Esophagus squamous epithelium (tissue), 5 donors: Measurements from ENCODE around the gene GAS7. TPM values are rescaled to one million over a fixed set of nuclear protein-coding genes. Genes with fewer than 3 reads are reported as not detected.

Experiments
- DNase-seq: peaks from one replicate; lab custom pipeline; 2025; lab: John Stamatoyannopoulos, UW
- H3K27ac ChIP-seq, 4 donors: fragments of 200-600 bp; sonication (generic); one replicate each; pipeline ENCODE4 v1.5.1; 2016 to 2019; ENCODE audit warnings: mild to moderate bottlenecking in 1 of 4
- H3K27me3 ChIP-seq, 4 donors: fragments of 200-600 bp; sonication (generic); 1 replicate in 3 of 4; 2 replicates in 1 of 4; pipeline versions ENCODE4 v1.5.1 to v1.6.0; 2017 to 2021; ENCODE audit warnings: antibody characterized with exemption in 1 of 4
- H3K36me3 ChIP-seq, 3 donors: fragments of 200-600 bp; sonication (generic); one replicate each; pipeline ENCODE4 v1.5.1; 2016 to 2019
- H3K4me1 ChIP-seq, 3 donors: fragments of 200-600 bp; sonication (generic); one replicate each; pipeline ENCODE4 v1.5.1; 2017 to 2019
- H3K4me3 ChIP-seq, 4 donors: fragments of 200-600 bp; sonication (generic); 1 replicate in 3 of 4; 2 replicates in 1 of 4; pipeline ENCODE4 v1.5.1; 2016 to 2019; ENCODE audit warnings: mild to moderate bottlenecking in 2 of 4, moderate library complexity in 1 of 4
- H3K9me3 ChIP-seq, 3 donors: fragments of 200-600 bp; sonication (generic); one replicate each; pipeline ENCODE4 v1.5.1; 2016 to 2019
- CTCF ChIP-seq, 6 experiments: fragments of 450-650 bp in 4 of 6; fragments of 200-600 bp in 2 of 6; sonication (generic) in 2 of 6; IDR thresholded peaks; one replicate each; pipeline ENCODE4 v1.5.1; 2016 to 2019; ENCODE audit warnings: antibody characterized with exemption in 6 of 6, mild to moderate bottlenecking in 4 of 6, moderate library complexity in 4 of 6
- POLR2A ChIP-seq, 4 donors: fragments of 450-650 bp; IDR thresholded peaks; one replicate each; pipeline ENCODE4 v1.6.1; 2017; ENCODE audit warnings: antibody characterized with exemption in 4 of 4, mild to moderate bottlenecking in 4 of 4, moderate library complexity in 3 of 4
- WGBS, 2 donors: methylation state at CpG; one replicate each; pipeline ENCODE4 v1.1.5; 2018; 5-methylcytosine and 5-hydroxymethylcytosine counted together
- intact Hi-C: fragments of 100-400 bp; cut with DNase I; formaldehyde crosslinking; loops from one replicate; pipeline ENCODE4 v1.15.0; 2022
- total RNA-seq, 4 donors: library from RNA; depleted of rRNA; stranded (reverse); fragments of >200 nt; gene quantifications; one replicate each; pipeline ENCODE4 v1.1.0, GENCODE V29; 2016
- donor health status: DM: yes; HTN: yes; CAD: no.

Gene GAS7
- total RNA-seq, 4 donors from 2014 or later: 16.8 to 39.1 (median 30.1) TPM

DNA sequence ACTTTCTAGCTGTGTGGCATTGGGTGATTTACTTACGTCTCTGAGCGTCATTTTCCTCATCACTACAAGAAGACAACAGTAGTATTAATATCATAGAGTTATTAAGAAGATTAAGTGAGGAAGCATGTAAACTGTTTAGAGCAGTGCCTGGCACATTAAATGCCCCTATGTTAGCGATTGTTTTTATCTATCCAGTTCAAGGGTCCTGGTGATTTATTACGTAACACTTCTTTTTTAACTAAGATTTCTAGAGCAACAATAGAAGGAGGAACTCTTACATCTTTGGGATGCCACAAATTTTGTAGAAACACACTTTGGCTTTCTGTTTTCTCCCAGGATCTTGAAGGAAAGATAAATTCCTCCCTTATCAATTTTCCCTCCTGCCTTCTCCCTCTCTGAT is 3.3 kb upstream of the GAS7 start:
- peaks cover 0 to 30% (median 4%) of the 10 kb centered on the region in 3 donors for H3K4me1 ChIP-seq
- no peak for DNase-seq
- intact Hi-C loops: no loop called here
- H3K9me3 ChIP-seq: peaks cover 0 to 25% (median 11%) of the 10 kb centered on the region in 3 donors
- WGBS, 2 donors: 79 to 80% methylated on average over 4 of the region's 4 CpGs
- peaks cover 0 to 31% (median 0%) of the 10 kb centered on the region in 4 donors for H3K27me3 ChIP-seq
- no peaks in the 10 kb centered on the region for H3K36me3 ChIP-seq
- H3K4me3 ChIP-seq: no peak overlapping the region
- no peak overlapping the region for H3K27ac ChIP-seq
- TF ChIP-seq POLR2A (IDR thresholded peaks at IDR 0.05): no peak
- no peak for TF ChIP-seq CTCF (IDR thresholded peaks at IDR 0.05)

DNA sequence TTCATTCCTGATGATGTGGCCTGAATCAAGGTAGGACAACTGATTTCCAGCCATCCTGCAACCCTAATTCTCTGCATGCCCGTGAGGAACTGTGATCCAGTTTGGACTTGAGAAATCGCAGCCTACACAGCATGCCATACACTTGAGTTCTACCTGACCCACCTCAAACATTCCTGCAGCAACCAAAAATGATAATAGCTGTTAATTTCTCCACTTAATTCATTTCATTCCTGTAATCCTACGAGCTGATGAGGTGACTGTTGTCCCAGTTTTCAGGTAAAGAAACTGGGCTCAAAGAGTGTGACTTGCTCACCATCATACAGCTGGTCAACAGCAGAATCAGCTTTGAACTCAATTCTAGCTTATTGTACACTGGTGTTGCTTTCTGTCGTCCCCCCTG is 2.2 kb upstream of the GAS7 start:
- Histone ChIP-seq H3K4me3 (no peak overlapping the region), H3K27me3 (peaks cover 0 to 37% (median 0%) of the 10 kb centered on the region in 4 donors), H3K4me1 (peaks cover 0 to 39% (median 4%) of the 10 kb centered on the region in 3 donors), H3K36me3 (no peaks in the 10 kb centered on the region), H3K9me3 (peaks cover 0 to 18% (median 6%) of the 10 kb centered on the region in 3 donors), H3K27ac (no peak overlapping the region)
- no peak for TF ChIP-seq CTCF (IDR thresholded peaks at IDR 0.05)
- no peak for TF ChIP-seq POLR2A (IDR thresholded peaks at IDR 0.05)
- intact Hi-C loops: no loop called here
- WGBS, 2 donors: 75 to 76% methylated on average over 3 of the region's 4 CpGs
- DNase-seq: no peak

DNA sequence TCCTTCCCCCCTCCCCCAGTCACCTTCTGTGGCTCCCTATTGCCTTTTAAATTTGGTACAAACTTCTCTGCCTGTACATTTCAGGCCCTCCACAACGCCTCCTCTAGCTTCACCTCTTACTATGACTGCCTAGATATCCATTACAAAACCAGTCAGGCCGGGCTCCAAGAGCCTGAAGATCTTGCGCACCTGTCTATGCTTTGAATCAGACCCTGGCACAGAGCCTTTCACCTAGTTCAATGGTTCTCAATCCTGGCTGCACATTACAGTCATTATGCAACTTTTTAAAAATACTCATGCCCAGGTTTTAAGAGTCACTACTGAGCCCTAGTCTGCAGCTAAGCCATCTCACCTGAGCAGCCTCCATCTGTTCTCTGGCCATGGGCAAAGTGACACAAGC is 1.6 kb upstream of the GAS7 start:
- Histone ChIP-seq H3K36me3 (no peaks in the 10 kb centered on the region), H3K9me3 (peaks cover 0 to 14% (median 3%) of the 10 kb centered on the region in 3 donors), H3K27ac (peak overlapping the region in 1 of 4 donors; percentile 13), H3K27me3 (peaks cover 0 to 37% (median 0%) of the 10 kb centered on the region in 4 donors), H3K4me3 (no peak overlapping the region), H3K4me1 (peaks cover 0 to 39% (median 4%) of the 10 kb centered on the region in 3 donors)
- TF ChIP-seq POLR2A (IDR thresholded peaks at IDR 0.05) (no peak), CTCF (IDR thresholded peaks at IDR 0.05) (no peak)
- no peak for DNase-seq
- intact Hi-C loops: no loop called here
- 58 to 63% methylated on average over 3 of the region's 3 CpGs for WGBS, 2 donors

GRCh38 chr17:10197721-10198508 is 491 bp downstream of the GAS7 start:
- DNase-seq: no peak
- peaks cover 0 to 37% (median 0%) of the 10 kb centered on the region in 4 donors for H3K27me3 ChIP-seq
- H3K36me3 ChIP-seq: no peaks in the 10 kb centered on the region
- H3K9me3 ChIP-seq: peaks cover 0 to 17% (median 14%) of the 10 kb centered on the region in 3 donors
- peak in 1 of 4 donors; percentile 48 for TF ChIP-seq POLR2A (IDR thresholded peaks at IDR 0.05)
- no peak for TF ChIP-seq CTCF (IDR thresholded peaks at IDR 0.05)
- H3K4me1 ChIP-seq: peaks cover 0 to 39% (median 4%) of the 10 kb centered on the region in 3 donors
- 0 to 33% methylated on average over 3 to 5 of the region's 90 CpGs for WGBS, 2 donors
- peak overlapping the region; percentile 54 to 84 (median 60) for H3K4me3 ChIP-seq
- peak overlapping the region; percentile 40 to 85 (median 68) for H3K27ac ChIP-seq
- intact Hi-C loops: no loop called here

DNA sequence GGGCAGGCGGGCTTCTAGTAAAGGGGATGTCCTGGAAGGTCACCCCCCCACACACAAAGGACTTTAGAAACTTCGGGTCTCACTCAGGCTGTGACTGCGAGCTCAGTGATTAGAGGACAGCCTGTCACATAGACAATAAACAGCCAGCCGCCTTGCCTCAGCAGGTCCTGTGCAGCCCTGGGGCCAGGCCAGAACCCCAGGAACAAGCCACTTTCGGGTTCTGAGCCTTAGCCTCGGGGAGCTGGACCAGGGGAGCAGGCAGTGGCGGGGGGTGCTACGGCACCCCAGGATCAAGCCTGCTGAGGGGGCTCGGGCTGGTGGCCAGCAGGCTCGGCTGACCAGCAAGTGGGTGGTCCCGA is 1.1 kb downstream of the GAS7 start:
- peaks cover 0 to 37% (median 0%) of the 10 kb centered on the region in 4 donors for H3K27me3 ChIP-seq
- peaks cover 0 to 15% (median 14%) of the 10 kb centered on the region in 3 donors for H3K9me3 ChIP-seq
- H3K27ac ChIP-seq: peak overlapping the region; percentile 40 to 85 (median 68)
- no peak for DNase-seq
- WGBS, 2 donors: 26 to 36% methylated on average over 3 to 7 of the region's 11 CpGs
- intact Hi-C loops: no loop called here
- no peak for TF ChIP-seq POLR2A (IDR thresholded peaks at IDR 0.05)
- TF ChIP-seq CTCF (IDR thresholded peaks at IDR 0.05): no peak
- peak overlapping the region; percentile 54 to 84 (median 60) for H3K4me3 ChIP-seq
- H3K4me1 ChIP-seq: peaks cover 0 to 39% (median 4%) of the 10 kb centered on the region in 3 donors
- H3K36me3 ChIP-seq: no peaks in the 10 kb centered on the region
